GM11168 (cell line): ENCODE results near the gene NAA10.

Experiments used
- in situ Hi-C: fragments of 300-500 bp; cut with MboI; formaldehyde crosslinking; loops from one replicate; pipeline ENCODE4 v1.12.0; 2022; ENCODE audit warnings: low sequenced_read_pairs; ENCODE audit not compliant: unreplicated experiment

The NAA10 gene

GRCh38 chrX:153886915-153887314, 47.9 kb downstream of the NAA10 start:
- in situ Hi-C loops, result no loop called here

GRCh38 chrX:153885968-153886903, 48.6 kb downstream of the NAA10 start, which contains the start of gene L1CAM:
Gene L1CAM (minus strand): TSS chrX:153886173. CDS start chrX:153875836, 10,337 bp downstream.
- in situ Hi-C loops, result no loop called here

- in situ Hi-C loops, result no loop called here
These were observed 49.5 kb downstream of the NAA10 start for GRCh38 chrX:153885208-153885787.

GRCh38 chrX:153884590-153884989, 50.2 kb downstream of the NAA10 start:
- in situ Hi-C loops, result no loop called here

- in situ Hi-C loops, result no loop called here
These were observed 50.7 kb downstream of the NAA10 start for GRCh38 chrX:153884136-153884535.

GRCh38 chrX:153883163-153883843, 51.5 kb downstream of the NAA10 start:
- in situ Hi-C loops, result no loop called here

- in situ Hi-C loops, result no loop called here
These were observed 52.3 kb downstream of the NAA10 start for GRCh38 chrX:153882557-153882956.

GRCh38 chrX:153882086-153882498, 52.7 kb downstream of the NAA10 start:
- in situ Hi-C loops, result no loop called here

GRCh38 chrX:153881281-153881680, 53.6 kb downstream of the NAA10 start:
- in situ Hi-C loops, result no loop called here

GRCh38 chrX:153880440-153880815, 54.4 kb downstream of the NAA10 start:
- in situ Hi-C loops, result no loop called here

GRCh38 chrX:153879741-153880439, 54.9 kb downstream of the NAA10 start:
- in situ Hi-C loops, result no loop called here
